ENCODE data around the gene TMPRSS4. TPM values are rescaled to one million over a fixed set of nuclear protein-coding genes. Genes with fewer than 3 reads are reported as not detected.
A peak's percentile ranks its signal among the peaks of the same experiment; 100 is the strongest.

The TMPRSS4 gene
- total RNA-seq, 4 donors from 2014 or later: 41.3 to 274 (median 159) TPM

DNA sequence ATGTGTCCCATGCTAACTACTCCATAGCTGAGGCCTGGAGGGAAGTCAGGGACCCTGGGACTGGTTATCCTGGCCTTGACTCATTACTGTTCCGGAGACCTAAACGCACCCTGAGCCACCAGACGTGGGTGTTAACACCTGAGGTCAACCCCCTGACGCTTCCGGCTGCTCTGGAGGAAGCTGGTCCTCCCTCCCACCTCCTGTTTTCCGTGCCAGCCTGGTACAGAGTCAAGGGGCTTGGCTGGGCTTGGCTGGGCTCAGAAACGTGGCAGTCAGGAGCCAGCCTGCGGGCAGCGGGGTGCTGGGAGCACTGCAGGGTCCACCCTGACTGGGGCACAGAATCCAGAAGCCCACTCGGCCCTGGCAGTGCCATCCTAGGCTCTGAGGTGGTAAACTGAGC lies 2.6 kb downstream of the TMPRSS4 start:
- Histone ChIP-seq H3K9me3 (no peaks in the 10 kb centered on the region), H3K36me3 (no peaks in the 10 kb centered on the region), H3K27ac (peak overlapping the region in 3 of 4 donors; percentile 38 to 85 (median 67)), H3K4me1 (peaks cover 0 to 28% (median 3%) of the 10 kb centered on the region in 4 donors), H3K27me3 (no peaks in the 10 kb centered on the region), H3K4me3 (peak overlapping the region in 2 of 4 donors; percentile 44 to 64)
- TF ChIP-seq CTCF (IDR thresholded peaks at IDR 0.05) (no peak), POLR2A (IDR thresholded peaks at IDR 0.05) (no peak)
- peak in 2 of 3 donors; percentile 56 to 67 for DNase-seq

DNA sequence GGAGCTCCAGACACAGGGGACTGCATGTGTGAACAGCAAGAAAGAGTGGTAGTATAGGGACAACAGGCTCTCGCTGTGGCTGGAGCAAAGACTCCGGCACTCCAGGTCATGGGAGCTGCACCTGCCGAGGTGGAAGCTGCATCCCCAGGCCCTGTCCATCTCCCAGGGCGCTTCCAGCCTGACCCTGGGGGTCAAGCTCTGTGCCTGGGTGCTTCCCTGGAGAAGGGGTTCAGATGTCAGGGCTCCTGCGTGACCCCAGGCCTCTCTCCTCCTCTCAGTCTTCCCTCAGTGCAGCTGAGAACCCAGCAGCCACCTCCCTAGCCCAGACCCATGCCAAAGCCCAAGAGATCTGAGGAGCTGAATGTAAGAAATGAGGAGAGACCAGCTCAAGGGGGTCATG lies 3.4 kb downstream of the TMPRSS4 start:
- no peak for TF ChIP-seq CTCF (IDR thresholded peaks at IDR 0.05)
- no peak for TF ChIP-seq POLR2A (IDR thresholded peaks at IDR 0.05)
- H3K9me3 ChIP-seq: no peaks in the 10 kb centered on the region
- peak overlapping the region in 1 of 4 donors; percentile 44 for H3K4me3 ChIP-seq
- H3K27ac ChIP-seq: peak overlapping the region in 1 of 4 donors; percentile 85
- no peaks in the 10 kb centered on the region for H3K27me3 ChIP-seq
- no peaks in the 10 kb centered on the region for H3K36me3 ChIP-seq
- no peak for DNase-seq
- peaks cover 0 to 32% (median 2%) of the 10 kb centered on the region in 4 donors for H3K4me1 ChIP-seq

DNA sequence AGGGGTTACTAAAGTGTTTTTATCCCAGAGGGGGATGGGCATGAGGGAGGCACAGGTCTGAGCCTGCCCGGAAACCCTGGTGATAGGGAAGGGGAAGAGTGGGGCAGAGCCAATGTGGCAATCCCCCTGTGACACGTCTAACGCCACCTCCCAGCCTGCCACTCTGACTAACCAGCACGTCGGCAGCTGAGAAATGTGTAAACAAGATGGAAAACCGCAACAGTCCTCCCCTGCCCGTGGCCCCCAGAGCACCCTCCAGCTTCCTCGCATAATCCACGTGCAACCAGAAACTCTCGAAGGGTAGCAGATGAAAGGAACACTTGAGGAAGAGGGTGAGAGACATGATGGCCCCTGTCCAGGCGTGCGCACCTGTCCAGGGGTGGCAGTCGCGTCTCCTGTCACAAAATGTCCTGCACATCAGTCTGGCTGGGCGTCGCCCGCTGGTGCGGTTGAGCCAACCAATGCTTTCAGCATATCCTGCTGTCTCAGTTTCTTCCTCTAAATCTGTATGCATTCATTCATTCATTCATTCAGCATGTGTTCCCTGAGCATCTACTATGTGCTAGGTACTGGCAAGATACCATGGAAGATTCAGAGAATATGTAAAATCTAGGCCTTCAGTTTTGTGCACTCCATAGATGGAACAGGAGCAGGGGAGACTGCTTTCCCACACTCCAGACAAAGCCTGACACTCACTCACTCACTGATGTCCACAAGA lies 4.5 kb downstream of the TMPRSS4 start:
- peaks cover 0 to 29% (median 2%) of the 10 kb centered on the region in 4 donors for H3K4me1 ChIP-seq
- TF ChIP-seq POLR2A (IDR thresholded peaks at IDR 0.05) (no peak), CTCF (IDR thresholded peaks at IDR 0.05) (no peak)
- no peak overlapping the region for H3K4me3 ChIP-seq
- peaks cover 0 to 1% (median 0%) of the 10 kb centered on the region in 4 donors for H3K9me3 ChIP-seq
- no peaks in the 10 kb centered on the region for H3K27me3 ChIP-seq
- DNase-seq: no peak
- peaks cover 0 to 4% (median 0%) of the 10 kb centered on the region in 3 donors for H3K36me3 ChIP-seq
- no peak overlapping the region for H3K27ac ChIP-seq

- H3K36me3 ChIP-seq: peaks cover 0 to 17% (median 0%) of the 10 kb centered on the region in 3 donors
- no peak overlapping the region for H3K4me3 ChIP-seq
- DNase-seq: peak in 1 of 3 donors; percentile 60
- H3K4me1 ChIP-seq: peaks cover 0 to 26% (median 2%) of the 10 kb centered on the region in 4 donors
- H3K9me3 ChIP-seq: peaks cover 0 to 12% (median 5%) of the 10 kb centered on the region in 4 donors
- peak overlapping the region in 3 of 4 donors; percentile 14 to 74 (median 56) for H3K27ac ChIP-seq
- no peak for TF ChIP-seq POLR2A (IDR thresholded peaks at IDR 0.05)
- TF ChIP-seq CTCF (IDR thresholded peaks at IDR 0.05): no peak
- no peaks in the 10 kb centered on the region for H3K27me3 ChIP-seq
Observed at GRCh38 chr11:118082880-118083552, 6.1 kb downstream of the TMPRSS4 start.

DNA sequence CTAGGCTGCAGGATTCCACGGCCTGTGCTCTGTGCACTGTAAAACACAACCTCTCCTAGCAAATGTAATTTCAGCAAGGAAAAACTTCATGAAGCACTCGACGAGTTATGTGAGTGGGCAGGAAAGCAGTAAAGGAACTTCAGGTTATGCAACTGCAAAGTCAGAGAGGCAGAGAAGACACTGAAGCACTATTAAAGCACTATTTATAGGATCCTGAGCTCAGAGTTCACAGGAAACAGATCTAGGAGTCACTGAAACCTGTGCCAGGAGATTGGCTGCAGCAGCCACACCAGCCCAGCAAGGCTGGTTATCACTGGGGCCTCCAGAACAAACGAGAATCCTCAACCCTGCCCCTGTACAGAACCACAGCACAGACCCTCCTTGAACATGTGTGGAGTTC lies 7.4 kb downstream of the TMPRSS4 start:
- Histone ChIP-seq H3K27me3 (no peaks in the 10 kb centered on the region), H3K4me1 (peaks cover 0 to 26% (median 2%) of the 10 kb centered on the region in 4 donors), H3K27ac (peak overlapping the region in 3 of 4 donors; percentile 14 to 77 (median 74)), H3K9me3 (peaks cover 0 to 12% (median 5%) of the 10 kb centered on the region in 4 donors), H3K4me3 (no peak overlapping the region), H3K36me3 (peaks cover 0 to 17% (median 0%) of the 10 kb centered on the region in 3 donors)
- TF ChIP-seq CTCF (IDR thresholded peaks at IDR 0.05) (no peak), POLR2A (IDR thresholded peaks at IDR 0.05) (peak in 1 of 2 donors; percentile 51)
- no peak for DNase-seq
